ENCODE measurements around the gene CYTH3. TPM values are rescaled to one million over a fixed set of nuclear protein-coding genes. Genes with fewer than 3 reads are reported as not detected.
A peak's percentile ranks its signal among the peaks of the same experiment; 100 is the strongest.

CYTH3 gene
- total RNA-seq, 4 donors from 2014 or later, result 41.0 to 75.5 (median 56.7) TPM

GRCh38 chr7:6156734-6157133, 115.7 kb downstream of the CYTH3 start:
- no peak for DNase-seq
- H3K27ac ChIP-seq, result no peak overlapping the region
- no peak for TF ChIP-seq POLR2A (IDR thresholded peaks at IDR 0.05)
- TF ChIP-seq CTCF (IDR thresholded peaks at IDR 0.05), result no peak
- H3K36me3 ChIP-seq, result peaks cover 40 to 44% of the 10 kb centered on the region in 2 donors
- no peaks in the 10 kb centered on the region for H3K27me3 ChIP-seq
- intact Hi-C loops (cut with DNase I), result loop anchor here (5.0 kb wide), 1 partner anchor 166 kb away; no protein-coding TSS in a partner anchor
- no peaks in the 10 kb centered on the region for H3K9me3 ChIP-seq
- 95 to 96% methylated on average over 11 of the region's 11 CpGs for WGBS, 2 donors
- no peaks in the 10 kb centered on the region for H3K4me1 ChIP-seq
- H3K4me3 ChIP-seq (replicated peaks in 1 of 3), result no peak overlapping the region

GRCh38 chr7:6155596-6155995, 116.8 kb downstream of the CYTH3 start:
- H3K36me3 ChIP-seq, result peaks cover 48 to 49% of the 10 kb centered on the region in 2 donors
- H3K27me3 ChIP-seq, result no peaks in the 10 kb centered on the region
- intact Hi-C loops (cut with DNase I), result loop anchor here (5.0 kb wide), 1 partner anchor 167 kb away; no protein-coding TSS in a partner anchor
- DNase-seq, result no peak
- no peak overlapping the region for H3K4me3 ChIP-seq (replicated peaks in 1 of 3)
- no peak overlapping the region for H3K27ac ChIP-seq
- WGBS, 2 donors, result 95 to 98% methylated on average over 11 of the region's 11 CpGs
- no peaks in the 10 kb centered on the region for H3K4me1 ChIP-seq
- H3K9me3 ChIP-seq, result no peaks in the 10 kb centered on the region
- TF ChIP-seq POLR2A (IDR thresholded peaks at IDR 0.05), result no peak
- no peak for TF ChIP-seq CTCF (IDR thresholded peaks at IDR 0.05)

GRCh38 chr7:6154542-6155404, 117.7 kb downstream of the CYTH3 start:
- Histone ChIP-seq H3K4me3 (replicated peaks in 1 of 3) (no peak overlapping the region), H3K27ac (no peak overlapping the region), H3K27me3 (no peaks in the 10 kb centered on the region), H3K36me3 (peaks cover 55 to 57% of the 10 kb centered on the region in 2 donors), H3K4me1 (no peaks in the 10 kb centered on the region), H3K9me3 (no peaks in the 10 kb centered on the region)
- DNase-seq, result peak; percentile 21 to 25
- intact Hi-C loops (cut with DNase I), result loop anchor here (5.0 kb wide), 1 partner anchor 168 kb away; no protein-coding TSS in a partner anchor
- TF ChIP-seq CTCF (IDR thresholded peaks at IDR 0.05) (no peak), POLR2A (IDR thresholded peaks at IDR 0.05) (no peak)
- WGBS, 2 donors, result 95 to 97% methylated on average over 34 to 40 of the region's 64 CpGs

GRCh38 chr7:6153646-6154541, 118.5 kb downstream of the CYTH3 start:
- 86 to 88% methylated on average over 52 to 62 of the region's 91 CpGs for WGBS, 2 donors
- Histone ChIP-seq H3K27me3 (no peaks in the 10 kb centered on the region), H3K36me3 (peaks cover 60 to 63% of the 10 kb centered on the region in 2 donors), H3K9me3 (no peaks in the 10 kb centered on the region), H3K27ac (no peak overlapping the region), H3K4me1 (no peaks in the 10 kb centered on the region), H3K4me3 (replicated peaks in 1 of 3) (no peak overlapping the region)
- intact Hi-C loops (cut with DNase I), result no loop called here
- TF ChIP-seq POLR2A (IDR thresholded peaks at IDR 0.05) (no peak), CTCF (IDR thresholded peaks at IDR 0.05) (no peak)
- DNase-seq, result peak in 1 of 2 donors; percentile 29
